ENCODE data around the gene BTBD9.
A peak's percentile ranks its signal among the peaks of the same experiment; 100 is the strongest.

BTBD9 gene

DNA sequence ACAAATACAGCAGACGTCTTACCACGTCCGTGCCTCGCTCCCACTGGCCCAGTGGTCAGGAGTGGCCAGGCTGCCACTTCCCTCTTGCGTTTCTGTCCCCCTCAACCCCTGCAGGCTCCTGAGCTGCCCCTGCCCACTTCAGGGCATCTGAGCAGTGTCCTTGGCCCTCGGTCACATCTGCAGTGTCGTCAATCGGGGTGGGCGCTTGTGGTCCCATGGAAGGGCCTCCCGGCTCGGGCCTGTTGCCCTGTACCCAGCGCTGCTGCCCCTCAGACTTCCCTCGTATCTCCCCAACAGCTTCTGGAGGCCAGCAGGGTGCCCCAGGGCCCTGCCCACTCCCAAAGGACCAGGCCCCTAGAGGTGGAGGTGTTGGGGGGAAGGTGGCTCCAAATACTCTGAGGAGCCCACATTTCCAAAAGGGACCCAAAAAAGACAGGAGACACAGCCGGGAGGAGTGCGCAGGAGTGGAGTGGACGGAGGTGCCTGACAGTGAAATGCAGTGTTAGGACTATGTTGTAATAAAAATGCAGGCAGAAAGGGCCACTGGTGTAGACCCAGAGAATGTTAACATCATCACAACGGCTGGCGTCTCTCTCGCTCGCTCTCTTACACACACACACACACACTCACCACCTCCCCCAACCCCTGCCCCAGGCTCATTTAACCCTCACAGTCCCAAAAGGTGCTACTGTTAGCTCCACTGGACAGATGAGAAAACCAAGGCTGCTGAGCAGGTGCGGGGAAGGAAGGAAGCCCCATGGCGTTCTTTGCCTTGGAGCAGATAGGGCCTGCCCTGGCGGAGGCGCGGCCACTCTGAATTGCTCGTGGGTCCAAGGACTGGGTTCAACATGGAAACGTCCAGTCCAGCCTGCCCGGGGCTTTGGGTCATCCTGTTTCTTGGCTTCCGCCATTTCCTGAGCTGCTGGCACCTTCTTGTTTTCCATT lies 476.3 kb downstream of the BTBD9 start:
- H3K4me1 Mint-ChIP-seq (ENCODE audit: low read depth in 2 of 2): peaks cover 7 to 13% of the 10 kb centered on the region in 2 donors
- H3K36me3 Mint-ChIP-seq (ENCODE audit: insufficient read depth): peaks cover 11% of the 10 kb centered on the region
- H3K4me3 Mint-ChIP-seq: no peak overlapping the region
- no peaks in the 10 kb centered on the region for H3K27me3 Mint-ChIP-seq
- no peak for ATAC-seq (replicated peaks)
- peaks cover 0 to 3% of the 10 kb centered on the region in 2 donors for H3K9me3 Mint-ChIP-seq
- no peak overlapping the region for H3K27ac Mint-ChIP-seq
- no peak for DNase-seq

DNA sequence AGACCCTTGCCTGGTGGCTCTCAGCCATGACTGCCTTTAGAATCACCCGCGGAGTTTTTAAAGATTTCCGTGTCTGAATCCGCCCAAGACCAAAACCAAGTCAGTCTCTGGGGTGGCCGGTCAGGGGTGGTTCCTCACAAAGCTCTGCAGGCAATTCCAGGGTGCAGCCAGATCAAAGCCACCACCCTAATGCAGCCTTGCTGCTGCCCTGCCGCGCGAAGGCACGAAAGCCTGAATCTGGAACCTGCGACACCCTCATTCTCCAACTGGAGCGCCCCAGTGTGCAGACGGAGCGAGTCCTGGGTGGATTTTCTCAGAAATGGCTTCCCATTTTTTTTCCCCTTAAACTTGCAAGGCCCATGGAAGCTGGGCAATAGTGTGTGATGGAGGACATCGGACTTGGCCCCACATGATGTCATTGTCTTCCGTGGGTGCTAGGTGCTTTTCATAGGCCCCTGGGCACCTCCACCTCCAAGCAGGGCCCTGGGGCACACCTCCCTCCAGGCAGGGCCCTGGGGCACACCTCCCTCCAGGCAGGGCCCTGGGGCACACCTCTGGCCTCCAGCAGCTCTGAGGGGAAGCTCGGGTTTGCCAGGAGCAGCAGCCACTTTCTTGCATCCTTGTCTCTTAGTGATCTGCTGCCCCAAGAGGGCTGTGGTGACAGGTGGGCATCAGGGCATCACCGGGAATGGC lies 477.1 kb downstream of the BTBD9 start:
- DNase-seq (no peak), ATAC-seq (replicated peaks) (no peak)
- Mint-ChIP-seq H3K27ac (no peak overlapping the region), H3K4me1 (ENCODE audit: low read depth in 2 of 2) (peaks cover 7 to 13% of the 10 kb centered on the region in 2 donors), H3K36me3 (ENCODE audit: insufficient read depth) (peaks cover 15% of the 10 kb centered on the region), H3K9me3 (peaks cover 0 to 3% of the 10 kb centered on the region in 2 donors), H3K4me3 (no peak overlapping the region), H3K27me3 (no peaks in the 10 kb centered on the region)

DNA sequence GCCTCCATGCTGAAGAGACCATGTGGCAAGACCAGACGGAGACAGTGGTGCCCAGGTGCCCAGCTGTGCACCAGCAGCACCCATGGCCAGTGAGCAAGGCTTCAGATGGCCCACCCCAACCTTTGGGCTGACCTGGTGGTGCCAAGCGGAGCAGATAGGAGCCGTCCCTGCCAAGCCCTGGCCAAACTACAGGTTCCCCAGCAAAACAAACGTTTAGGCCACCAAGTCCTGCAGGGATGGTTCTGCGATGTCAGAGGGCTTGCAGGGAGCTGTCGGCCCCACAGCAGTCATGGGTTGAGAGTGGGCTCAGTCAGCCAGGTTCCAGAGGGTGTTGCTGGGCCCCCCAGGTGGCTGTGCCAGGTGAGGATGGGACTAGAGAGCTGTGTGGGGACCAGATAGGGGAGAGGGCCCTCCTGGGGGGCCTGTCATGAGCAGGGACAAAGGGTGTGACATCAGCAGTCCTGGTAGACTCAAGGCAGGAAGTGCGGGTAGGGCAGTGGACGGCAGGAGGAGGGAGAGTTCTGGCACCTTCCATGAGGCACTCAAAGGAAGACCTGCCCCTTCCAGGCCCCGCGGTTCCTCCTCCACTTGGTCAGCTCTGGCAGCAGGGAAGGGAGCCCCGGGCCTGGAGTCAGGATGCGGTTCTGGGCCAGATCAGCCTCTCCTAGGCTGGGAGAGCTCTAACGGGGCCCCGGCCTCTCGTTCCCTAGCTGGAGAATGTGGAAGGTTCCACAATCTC lies 477.8 kb downstream of the BTBD9 start:
- H3K4me1 Mint-ChIP-seq (ENCODE audit: low read depth in 2 of 2): peaks cover 7 to 13% of the 10 kb centered on the region in 2 donors
- no peaks in the 10 kb centered on the region for H3K27me3 Mint-ChIP-seq
- no peak overlapping the region for H3K4me3 Mint-ChIP-seq
- peaks cover 15% of the 10 kb centered on the region for H3K36me3 Mint-ChIP-seq (ENCODE audit: insufficient read depth)
- peak overlapping the region in 1 of 2 donors; percentile 80 for H3K27ac Mint-ChIP-seq
- H3K9me3 Mint-ChIP-seq: peaks cover 0 to 3% of the 10 kb centered on the region in 2 donors
- DNase-seq (no peak), ATAC-seq (replicated peaks) (no peak)

DNA sequence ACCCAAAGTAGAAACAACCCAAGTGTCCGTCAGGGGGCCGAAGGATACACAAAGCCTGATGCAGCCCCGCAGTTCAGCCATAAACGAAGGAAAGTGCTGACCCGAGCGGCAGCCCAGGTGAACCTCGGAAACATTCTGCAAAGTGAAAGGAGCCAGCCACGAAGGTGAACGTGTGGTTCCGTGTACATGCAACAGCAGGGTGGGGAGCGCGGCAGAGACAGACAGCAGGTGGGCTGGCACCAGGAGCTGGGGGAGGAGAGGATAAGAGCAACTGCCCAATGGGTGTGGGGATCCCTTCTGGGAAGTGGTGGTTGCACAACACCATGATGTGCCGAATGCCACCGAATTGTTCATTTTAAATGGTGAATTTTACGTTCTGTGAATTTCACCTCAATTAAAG lies 478.4 kb downstream of the BTBD9 start:
- Mint-ChIP-seq H3K27me3 (no peaks in the 10 kb centered on the region), H3K4me3 (no peak overlapping the region), H3K27ac (peak overlapping the region in 1 of 2 donors; percentile 54)

DNA sequence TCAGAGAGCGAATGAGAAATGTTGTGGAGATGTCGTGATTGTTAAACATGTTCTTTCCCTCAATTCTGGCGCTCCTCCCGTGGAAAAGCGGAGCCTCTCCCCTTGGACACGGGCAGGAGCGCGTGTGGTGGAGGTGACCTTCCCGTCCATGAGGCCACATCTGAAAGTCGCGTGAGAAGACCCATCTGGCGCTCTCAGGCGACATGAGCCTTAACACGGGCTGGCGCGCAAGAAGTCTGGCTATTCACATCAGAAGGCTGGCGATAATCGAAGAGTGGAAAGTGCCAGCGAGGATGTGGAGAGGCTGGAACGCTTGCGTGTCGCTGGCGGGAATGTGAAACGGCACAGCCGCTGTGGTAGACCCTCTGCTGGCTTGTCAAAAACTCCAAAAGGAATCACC lies 478.9 kb downstream of the BTBD9 start:
- H3K27me3 Mint-ChIP-seq: no peaks in the 10 kb centered on the region
- peaks cover 18% of the 10 kb centered on the region for H3K36me3 Mint-ChIP-seq (ENCODE audit: insufficient read depth)
- no peak for DNase-seq
- H3K27ac Mint-ChIP-seq: peak overlapping the region in 1 of 2 donors; percentile 54
- no peak for ATAC-seq (replicated peaks)
- peaks cover 7 to 13% of the 10 kb centered on the region in 2 donors for H3K4me1 Mint-ChIP-seq (ENCODE audit: low read depth in 2 of 2)
- H3K4me3 Mint-ChIP-seq: no peak overlapping the region
- peaks cover 0 to 3% of the 10 kb centered on the region in 2 donors for H3K9me3 Mint-ChIP-seq

More for the DNA sequence above, 478.4 kb downstream of the BTBD9 start:
- DNase-seq (no peak), ATAC-seq (replicated peaks) (no peak)
- H3K9me3 Mint-ChIP-seq: peaks cover 0 to 3% of the 10 kb centered on the region in 2 donors
- peaks cover 17% of the 10 kb centered on the region for H3K36me3 Mint-ChIP-seq (ENCODE audit: insufficient read depth)
- peaks cover 7 to 13% of the 10 kb centered on the region in 2 donors for H3K4me1 Mint-ChIP-seq (ENCODE audit: low read depth in 2 of 2)

DNA sequence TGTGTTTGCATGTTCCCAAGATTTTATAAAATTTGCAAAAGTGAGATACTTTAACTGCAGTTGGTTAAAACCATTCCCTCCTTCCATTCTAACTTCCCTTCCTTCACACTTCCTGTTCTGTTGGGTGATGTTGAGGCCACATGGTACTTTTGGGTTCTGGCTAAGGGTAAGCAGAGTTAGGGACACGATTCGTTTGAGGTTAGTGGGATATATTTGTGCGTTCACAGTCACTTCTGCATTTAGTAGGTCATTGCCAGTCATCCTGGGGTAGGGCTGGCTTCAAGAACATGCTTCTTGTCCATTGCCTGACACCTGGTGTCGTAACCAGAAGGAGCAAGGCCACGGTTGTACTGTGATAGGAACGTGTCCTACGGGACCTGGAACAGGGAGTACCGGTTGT lies 480.1 kb downstream of the BTBD9 start:
- Mint-ChIP-seq H3K27me3 (no peaks in the 10 kb centered on the region), H3K27ac (no peak overlapping the region), H3K4me1 (ENCODE audit: low read depth in 2 of 2) (peaks cover 9 to 19% of the 10 kb centered on the region in 2 donors), H3K4me3 (no peak overlapping the region), H3K36me3 (ENCODE audit: insufficient read depth) (peaks cover 20% of the 10 kb centered on the region), H3K9me3 (peaks cover 0 to 3% of the 10 kb centered on the region in 2 donors)
- no peak for DNase-seq
- no peak for ATAC-seq (replicated peaks)

DNA sequence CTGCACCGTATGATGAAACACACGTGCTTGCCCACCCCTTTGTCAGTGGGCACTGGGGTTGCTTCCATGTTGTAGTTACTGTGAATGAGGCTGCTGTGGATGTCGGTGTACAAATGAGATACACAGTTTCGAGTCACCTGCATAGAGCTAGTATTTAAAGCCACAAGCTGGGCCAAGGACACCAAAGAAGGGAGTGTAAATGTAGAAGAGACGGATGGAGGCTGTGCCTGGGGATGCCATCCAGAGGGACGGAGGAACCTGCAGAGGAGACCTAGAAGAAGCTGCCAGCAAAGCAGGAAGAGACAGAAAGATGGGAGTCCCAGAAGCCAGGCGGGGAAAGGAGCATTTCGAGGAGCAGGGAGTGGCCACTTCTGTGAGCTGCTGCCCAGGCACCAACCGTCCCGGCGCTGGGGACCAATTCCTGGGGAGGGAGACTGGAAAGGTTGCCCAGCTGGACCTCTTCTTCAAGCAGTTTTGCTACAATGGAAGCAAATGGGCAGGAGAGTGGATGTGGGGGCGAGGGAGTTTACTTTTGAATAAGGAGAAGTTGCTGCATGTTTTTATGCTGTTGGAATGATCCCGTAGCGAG lies 480.9 kb downstream of the BTBD9 start:
- H3K27ac Mint-ChIP-seq: no peak overlapping the region
- no peak overlapping the region for H3K4me3 Mint-ChIP-seq
- peaks cover 22% of the 10 kb centered on the region for H3K36me3 Mint-ChIP-seq (ENCODE audit: insufficient read depth)
- H3K27me3 Mint-ChIP-seq: no peaks in the 10 kb centered on the region
- peaks cover 9 to 15% of the 10 kb centered on the region in 2 donors for H3K4me1 Mint-ChIP-seq (ENCODE audit: low read depth in 2 of 2)
- ATAC-seq (replicated peaks): no peak
- DNase-seq: no peak
- H3K9me3 Mint-ChIP-seq: peaks cover 0 to 3% of the 10 kb centered on the region in 2 donors

DNA sequence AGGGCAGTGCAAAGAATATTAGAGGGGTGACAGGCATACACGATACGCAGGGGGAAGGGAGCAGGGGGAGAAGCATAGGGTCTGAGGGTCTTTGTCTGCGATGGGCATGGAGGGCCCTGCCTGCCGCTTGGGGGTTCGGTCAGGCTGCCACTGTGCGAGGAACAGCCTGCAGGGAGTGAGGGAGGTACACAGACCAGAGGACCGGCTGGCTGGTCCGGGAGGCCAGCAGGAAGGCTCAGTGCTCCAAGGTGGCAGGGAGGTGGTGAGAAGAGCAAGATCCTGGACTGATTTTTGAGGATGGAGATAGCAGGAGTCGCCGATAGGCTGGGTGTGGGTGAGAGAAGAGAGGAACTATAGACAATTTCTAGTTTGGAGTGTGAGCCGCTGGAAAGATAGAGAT lies 481.8 kb downstream of the BTBD9 start:
- no peak for ATAC-seq (replicated peaks)
- H3K27ac Mint-ChIP-seq: no peak overlapping the region
- peaks cover 0 to 3% of the 10 kb centered on the region in 2 donors for H3K9me3 Mint-ChIP-seq
- peaks cover 26% of the 10 kb centered on the region for H3K36me3 Mint-ChIP-seq (ENCODE audit: insufficient read depth)
- no peak overlapping the region for H3K4me3 Mint-ChIP-seq
- H3K4me1 Mint-ChIP-seq (ENCODE audit: low read depth in 2 of 2): peaks cover 11 to 19% of the 10 kb centered on the region in 2 donors
- H3K27me3 Mint-ChIP-seq: no peaks in the 10 kb centered on the region
- DNase-seq: no peak

DNA sequence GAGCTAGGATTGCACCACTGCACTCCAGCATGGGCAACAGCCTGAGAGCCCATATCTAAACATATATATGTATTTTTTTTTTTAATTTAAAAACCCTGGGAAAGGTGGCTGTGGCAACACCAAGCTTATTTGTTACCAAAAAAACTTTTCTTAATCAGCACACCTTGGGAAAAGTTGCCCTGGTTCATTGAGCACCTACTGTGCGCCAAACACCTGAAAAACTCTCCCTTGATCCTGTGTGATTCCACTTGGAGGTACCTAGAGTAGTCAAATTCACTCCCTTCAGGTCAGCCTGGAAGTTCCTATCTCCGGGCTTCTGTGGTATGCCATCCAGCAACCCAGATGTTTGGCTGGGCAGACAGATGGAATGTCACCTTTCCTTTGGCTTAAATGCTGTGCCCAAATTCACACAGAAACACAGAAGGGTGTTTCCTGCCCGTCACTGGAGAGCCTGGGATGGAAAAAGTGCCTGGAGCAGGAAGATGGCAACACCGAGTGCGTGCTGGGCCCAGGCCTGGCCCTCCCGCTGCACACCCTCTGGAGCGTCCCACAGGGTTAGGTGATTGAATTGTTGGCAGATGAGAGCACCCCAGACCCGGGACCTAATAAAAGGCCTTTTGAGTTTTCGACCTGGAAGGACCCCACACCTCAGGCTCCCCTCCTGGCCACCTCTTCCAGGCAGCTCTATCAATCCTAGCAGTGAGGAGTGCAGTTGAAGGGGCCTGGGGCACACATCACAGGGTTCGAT lies 482.7 kb downstream of the BTBD9 start:
- Mint-ChIP-seq H3K36me3 (ENCODE audit: insufficient read depth) (peaks cover 29% of the 10 kb centered on the region), H3K4me3 (no peak overlapping the region), H3K27me3 (no peaks in the 10 kb centered on the region), H3K9me3 (peaks cover 0 to 3% of the 10 kb centered on the region in 2 donors), H3K27ac (no peak overlapping the region), H3K4me1 (ENCODE audit: low read depth in 2 of 2) (peaks cover 11 to 19% of the 10 kb centered on the region in 2 donors)
- no peak for ATAC-seq (replicated peaks)
- DNase-seq: no peak

DNA sequence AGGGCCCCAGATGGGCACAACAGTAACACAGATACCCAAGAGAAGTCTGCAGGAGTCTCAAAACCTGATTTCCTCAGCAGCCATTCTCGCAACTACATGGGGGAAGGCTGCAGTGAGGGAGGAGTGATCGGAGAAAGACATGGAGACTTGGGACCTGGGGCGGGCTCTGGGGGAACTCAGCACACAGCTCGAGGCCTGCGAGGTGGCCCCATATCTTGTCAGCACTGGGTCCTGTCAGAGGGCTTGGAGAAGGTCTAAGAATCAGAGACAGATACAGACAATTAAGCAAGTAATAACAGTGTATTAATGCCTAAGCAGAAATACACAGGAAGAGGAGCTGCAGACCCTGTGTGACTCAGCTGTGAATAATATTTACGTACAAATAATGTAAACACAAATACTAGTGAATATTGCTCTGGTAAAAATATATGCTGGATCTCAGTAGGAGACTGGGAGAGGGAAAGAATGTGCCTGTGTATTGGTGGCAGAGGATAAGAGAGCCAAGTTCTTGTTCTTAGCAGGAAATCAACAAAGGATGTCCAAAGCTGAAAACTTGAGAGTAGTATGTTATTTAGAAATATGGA lies 484.0 kb downstream of the BTBD9 start:
- peaks cover 0 to 3% of the 10 kb centered on the region in 2 donors for H3K9me3 Mint-ChIP-seq
- peaks cover 9 to 15% of the 10 kb centered on the region in 2 donors for H3K4me1 Mint-ChIP-seq (ENCODE audit: low read depth in 2 of 2)
- peak overlapping the region in 1 of 2 donors; percentile 0 for H3K27ac Mint-ChIP-seq
- DNase-seq (no peak), ATAC-seq (replicated peaks) (no peak)
- H3K36me3 Mint-ChIP-seq (ENCODE audit: insufficient read depth): peaks cover 30% of the 10 kb centered on the region
- no peak overlapping the region for H3K4me3 Mint-ChIP-seq
- no peaks in the 10 kb centered on the region for H3K27me3 Mint-ChIP-seq

DNA sequence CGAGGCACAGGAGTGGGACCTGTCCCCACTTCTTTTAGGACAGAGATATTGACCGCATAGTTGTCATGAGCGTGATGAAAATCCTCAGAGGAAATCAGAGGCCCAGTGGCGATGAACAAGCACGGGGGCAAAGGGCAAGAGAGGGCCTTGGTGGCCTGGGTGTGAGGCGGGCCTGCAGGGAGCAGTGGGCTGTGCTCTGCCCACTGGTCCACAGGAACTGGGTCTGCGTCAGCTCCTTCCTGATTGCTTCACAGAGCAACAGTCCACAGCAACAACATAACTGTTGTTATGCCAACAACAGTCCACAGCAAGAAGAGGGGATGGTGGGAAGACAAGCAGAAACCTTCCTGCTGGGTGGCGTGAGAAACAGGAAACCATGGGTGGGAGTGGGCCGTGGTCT lies 484.6 kb downstream of the BTBD9 start:
- Mint-ChIP-seq H3K9me3 (peaks cover 0 to 3% of the 10 kb centered on the region in 2 donors), H3K4me1 (ENCODE audit: low read depth in 2 of 2) (peaks cover 9 to 15% of the 10 kb centered on the region in 2 donors), H3K36me3 (ENCODE audit: insufficient read depth) (peaks cover 33% of the 10 kb centered on the region), H3K27me3 (no peaks in the 10 kb centered on the region), H3K27ac (peak overlapping the region in 1 of 2 donors; percentile 62), H3K4me3 (no peak overlapping the region)
- no peak for ATAC-seq (replicated peaks)
- no peak for DNase-seq

DNA sequence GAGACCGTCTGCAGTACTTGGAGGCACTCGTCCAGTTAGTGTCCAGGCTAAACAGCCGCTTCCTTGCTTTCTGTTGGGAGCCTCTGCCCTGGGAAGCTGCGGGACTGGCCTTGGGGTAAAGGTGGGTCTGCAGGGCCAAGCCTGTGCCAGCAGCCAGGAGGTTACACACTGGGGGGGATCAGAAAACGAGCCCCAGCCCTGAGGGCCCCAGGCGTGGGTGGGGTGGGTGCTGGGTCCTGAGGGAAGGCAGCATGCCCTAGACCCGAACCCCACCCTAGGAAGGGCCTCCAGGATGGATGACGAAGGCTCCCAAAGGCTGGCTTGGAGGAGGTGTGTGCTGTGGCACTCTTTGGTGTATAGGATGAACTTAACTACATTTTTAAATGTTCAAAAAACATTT lies 485.0 kb downstream of the BTBD9 start:
- Mint-ChIP-seq H3K4me3 (no peak overlapping the region), H3K9me3 (peaks cover 0 to 3% of the 10 kb centered on the region in 2 donors), H3K27ac (peak overlapping the region; percentile 31 to 62), H3K4me1 (ENCODE audit: low read depth in 2 of 2) (peaks cover 9 to 15% of the 10 kb centered on the region in 2 donors), H3K27me3 (no peaks in the 10 kb centered on the region), H3K36me3 (ENCODE audit: insufficient read depth) (peaks cover 33% of the 10 kb centered on the region)
- ATAC-seq (replicated peaks) (no peak), DNase-seq (no peak)
